Heart left ventricle (tissue), 16 donors: ENCODE results near the gene GPR83. TPM values are rescaled to one million over a fixed set of nuclear protein-coding genes. Genes with fewer than 3 reads are reported as not detected.

Source experiments
- ATAC-seq, 4 donors: fragments of 200-7000 bp; cut with Tn5 transposase; one replicate each; pipeline ENCODE4 v1.9.1; 2020 to 2022; ENCODE audit warnings: moderate library complexity in 4 of 4, mild to moderate bottlenecking in 3 of 4, moderate number of reproducible peaks in 1 of 4
- DNase-seq, 5 donors: peaks; one replicate each; pipeline ENCODE4 v3.0.0-alpha.2; 2020
- H3K27ac ChIP-seq, 12 donors: fragments of 200-600 bp; sonication (generic) in 4 of 12; one replicate each; pipeline versions ENCODE4 v1.5.0 to v1.8.0; 2016 to 2022; ENCODE audit warnings: mild to moderate bottlenecking in 2 of 12
- H3K27me3 ChIP-seq, 9 donors: fragments of 200-600 bp; sonication (generic) in 2 of 9; one replicate each; pipeline versions ENCODE4 v1.5.1 to v1.8.0; 2016 to 2022; ENCODE audit warnings: mild to moderate bottlenecking in 3 of 9
- H3K36me3 ChIP-seq, 9 donors: fragments of 200-600 bp; sonication (generic) in 2 of 9; one replicate each; pipeline versions ENCODE4 v1.5.0 to v1.8.0; 2018 to 2022; ENCODE audit warnings: mild to moderate bottlenecking in 2 of 9
- H3K4me1 ChIP-seq, 12 donors: fragments of 200-600 bp; sonication (generic) in 4 of 12; one replicate each; pipeline versions ENCODE4 v1.5.0 to v1.8.0; 2016 to 2022; ENCODE audit warnings: mild to moderate bottlenecking in 3 of 12
- H3K4me3 ChIP-seq, 12 donors: fragments of 200-600 bp; sonication (generic) in 4 of 12; one replicate each; pipeline versions ENCODE4 v1.5.0 to v1.8.0; 2017 to 2022; ENCODE audit warnings: mild to moderate bottlenecking in 9 of 12, moderate library complexity in 4 of 12
- H3K9me3 ChIP-seq, 12 donors: fragments of 200-600 bp; sonication (generic) in 4 of 12; one replicate each; pipeline versions ENCODE4 v1.5.0 to v1.8.0; 2016 to 2022; ENCODE audit warnings: mild to moderate bottlenecking in 1 of 12
- CTCF ChIP-seq, 12 donors: fragments of 200-600 bp; sonication (generic) in 4 of 12; IDR thresholded peaks; one replicate each; pipeline versions ENCODE4 v1.5.0 to v1.8.0; 2018 to 2022; ENCODE audit warnings: antibody characterized with exemption in 12 of 12, mild to moderate bottlenecking in 5 of 12
- POLR2A ChIP-seq, 2 donors: fragments of 450-650 bp; IDR thresholded peaks; one replicate each; pipeline ENCODE4 v1.6.1; 2017; ENCODE audit warnings: antibody characterized with exemption in 2 of 2, mild to moderate bottlenecking in 2 of 2, moderate library complexity in 2 of 2
- whole genome bisulfite sequencing, 4 donors: extraction: QIAGEN DNeasy Blood & Tissue Kit in 2 of 4; methylation state at CpG; one replicate each; pipeline versions ENCODE4 v1.1.5 to v1.1.7; 2013 to 2018; 5-methylcytosine and 5-hydroxymethylcytosine counted together
- intact Hi-C, 10 donors: fragments of 100-400 bp; cut with DNase I; formaldehyde crosslinking; loops; one replicate each; pipeline versions ENCODE4 v1.11.1 to v1.14.2; 2022
- long read RNA-seq, 3 donors: library from polyadenylated mRNA; unstranded; transcript quantifications; one replicate each; pipeline ENCODE4 v2.0.0, GENCODE V29; 2020 to 2021
- polyA plus RNA-seq, 2 donors: library from polyadenylated mRNA; stranded (reverse); fragments of 200-250 nt; gene quantifications; one replicate each; pipeline ENCODE4 v1.2.3, GENCODE V29; 2013
- total RNA-seq, 9 donors: library from RNA; depleted of rRNA in 2 of 9; stranded (reverse); fragments of >200 nt in 2 of 9; fragmentation: NEBNext Ultra II Directional in 3 of 9; extraction: Animal tissue kit (Norgen Biotek cat#: 25700) in 3 of 9; gene quantifications; one replicate each; pipeline versions ENCODE4 v1.1.0 to v1.2.4, GENCODE V29; 2016 to 2023
- donor health status: ischemic (EF 13 %, LVEDD 7.1; RV severe dilation, severe dysfunction).
- donor health status: healthy with polysubstance abuse.
- donor health status: DM: no; HTN: yes; CAD: no.
- donor health status: DM: no; HTN: no; CAD: no.
- donor health status: ischemic (EF 25% LVEDD 6.9; RV normal size, moderate dysfunction).
- donor health status: ischemic (EF 25% LVEDD 5.7; RV mildly dilated, moderate dysfunction).
- donor health status: healthy.
- donor health status: DM: yes; HTN: yes; CAD: no.
- donor health status: ischemic (EF 35%, LVEDD 5.7; RV mildly dilated, moderate dysfunction).
- donor health status: nonischemic (EF 11% LVEDD 7.7; RV severe dilation, severe dysfunction).
- donor health status: DM: yes; HTN: yes; CAD: no.
- donor health status: PGD.
- donor health status: ischemic (EF 29% LVEDD 5.4; RV normal size, mild dysfunction).
- donor health status: nonischemic (EF 23%, LVEDD 6.1; RV moderate dilation, normal function).

The GPR83 gene
- under 1 TPM in 7 of 9 donors, not detected in 2; 0.05 to 0.44 (median 0.19) TPM for total RNA-seq
- under 1 TPM; 0.04 TPM for polyA plus RNA-seq
- long read RNA-seq, donor 1, result 0 reads
- long read RNA-seq, donor 2, result 0 reads
- long read RNA-seq, donor 3, result 0 reads

GRCh38 chr11:94400839-94401772 is at the start of gene GPR83:
TSS of gene GPR83 (minus strand) at chr11:94401419. CDS start at chr11:94401247, 172 bp downstream.
- WGBS, 4 donors, result 2 to 8% (median 2%) methylated on average over 18 to 73 of the region's 73 CpGs
- no peaks in the 10 kb centered on the region for H3K36me3 ChIP-seq
- TF ChIP-seq CTCF (IDR thresholded peaks at IDR 0.05) (no peak), POLR2A (IDR thresholded peaks at IDR 0.05) (no peak)
- H3K27me3 ChIP-seq, result peaks cover 3 to 45% (median 18%) of the 10 kb centered on the region in 9 donors
- peaks cover 0 to 14% (median 0%) of the 10 kb centered on the region in 12 donors for H3K4me1 ChIP-seq
- H3K9me3 ChIP-seq, result no peaks in the 10 kb centered on the region
- DNase-seq, result peak in 1 of 5 donors; percentile 38
- ATAC-seq, result peak in 3 of 4 donors; percentile 36 to 57 (median 50)
- peak within 1 kb of the TSS in 1 of 12 donors; percentile 9 for H3K27ac ChIP-seq
- peak within 1 kb of the TSS; percentile 21 to 59 (median 48) for H3K4me3 ChIP-seq
- intact Hi-C loops, result no loop called here

- no peak for DNase-seq
- Histone ChIP-seq H3K36me3 (peaks cover 0 to 48% (median 35%) of the 10 kb centered on the region in 9 donors), H3K4me1 (no peaks in the 10 kb centered on the region), H3K4me3 (no peak overlapping the region), H3K27ac (no peak overlapping the region), H3K9me3 (peaks cover 0 to 7% (median 0%) of the 10 kb centered on the region in 12 donors), H3K27me3 (no peaks in the 10 kb centered on the region)
- intact Hi-C loops, result no loop called here
- ATAC-seq, result no peak
- no peak for TF ChIP-seq CTCF (IDR thresholded peaks at IDR 0.05)
- TF ChIP-seq POLR2A (IDR thresholded peaks at IDR 0.05), result no peak
- WGBS, 4 donors, result 64 to 69% (median 64%) methylated on average over 3 of the region's 3 CpGs
Observed at GRCh38 chr11:94450048-94450447, 48.8 kb upstream of the GPR83 start.

GRCh38 chr11:94449437-94449836 is 48.2 kb upstream of the GPR83 start:
- H3K27me3 ChIP-seq, result no peaks in the 10 kb centered on the region
- intact Hi-C loops, result no loop called here
- H3K4me1 ChIP-seq, result no peaks in the 10 kb centered on the region
- TF ChIP-seq POLR2A (IDR thresholded peaks at IDR 0.05) (no peak), CTCF (IDR thresholded peaks at IDR 0.05) (no peak)
- no peak overlapping the region for H3K27ac ChIP-seq
- ATAC-seq, result no peak
- no peak overlapping the region for H3K4me3 ChIP-seq
- 86 to 89% (median 88%) methylated on average over 2 of the region's 2 CpGs for WGBS, 4 donors
- no peak for DNase-seq
- peaks cover 0 to 7% (median 0%) of the 10 kb centered on the region in 12 donors for H3K9me3 ChIP-seq
- H3K36me3 ChIP-seq, result peaks cover 0 to 50% (median 36%) of the 10 kb centered on the region in 9 donors

- DNase-seq, result no peak
- intact Hi-C loops, result no loop called here
- 90 to 96% (median 93%) methylated on average over 1 of the region's 1 CpG for whole genome bisulfite sequencing, 4 donors
- ATAC-seq, result no peak
- H3K27me3 ChIP-seq, result no peaks in the 10 kb centered on the region
- no peaks in the 10 kb centered on the region for H3K4me1 ChIP-seq
- TF ChIP-seq CTCF (IDR thresholded peaks at IDR 0.05) (no peak), POLR2A (IDR thresholded peaks at IDR 0.05) (no peak)
- H3K9me3 ChIP-seq, result peaks cover 0 to 7% (median 0%) of the 10 kb centered on the region in 12 donors
- no peak overlapping the region for H3K4me3 ChIP-seq
- peaks cover 0 to 54% (median 40%) of the 10 kb centered on the region in 9 donors for H3K36me3 ChIP-seq
- no peak overlapping the region for H3K27ac ChIP-seq
Observed at GRCh38 chr11:94449029-94449428, 47.8 kb upstream of the GPR83 start.
